ENCODE measurements around the gene FGF18. TPM values are rescaled to one million over a fixed set of nuclear protein-coding genes. Genes with fewer than 3 reads are reported as not detected.

The FGF18 gene
- polyA plus RNA-seq, 1 donor from 2014 or later, result 1.2 TPM

DNA sequence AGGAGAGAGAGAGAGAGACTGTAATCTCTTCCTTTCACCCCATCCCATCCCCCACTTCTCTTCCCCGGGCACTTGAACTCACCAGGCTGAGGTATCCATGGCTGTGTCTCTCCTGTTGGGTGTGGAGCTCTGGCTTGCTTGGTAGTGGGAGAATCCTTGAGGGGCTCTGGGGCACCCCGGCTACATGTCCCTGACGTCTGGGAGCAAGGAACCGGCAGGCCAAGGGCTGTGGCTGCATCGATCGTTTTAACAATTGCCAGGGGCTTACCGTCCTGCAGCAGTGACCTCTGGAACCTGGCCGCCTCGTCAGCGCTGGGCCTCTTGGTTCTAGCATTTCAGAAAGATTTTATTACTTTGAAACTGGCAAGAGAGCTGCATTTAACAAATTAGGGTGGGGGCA is 30.0 kb downstream of the FGF18 start:
- no peak for TF ChIP-seq TAF1 (IDR thresholded peaks at IDR 0.05; ENCODE audit: low read depth)
- no peak for TF ChIP-seq EZH2 (IDR thresholded peaks at IDR 0.05; ENCODE audit: borderline replicate concordance, insufficient read depth, low read length, poor library complexity, severe bottlenecking)
- TF ChIP-seq POLR2AphosphoS5 (IDR thresholded peaks at IDR 0.05), result no peak
- TF ChIP-seq SMC3 (conservative IDR thresholded peaks at IDR 0.05; ENCODE audit: poor library complexity), result no peak
- no peak for TF ChIP-seq EP300 (conservative IDR thresholded peaks at IDR 0.05; ENCODE audit: poor library complexity, severe bottlenecking)
- no peak for TF ChIP-seq RAD21 (conservative IDR thresholded peaks at IDR 0.05)
- TF ChIP-seq, protein P1, sequence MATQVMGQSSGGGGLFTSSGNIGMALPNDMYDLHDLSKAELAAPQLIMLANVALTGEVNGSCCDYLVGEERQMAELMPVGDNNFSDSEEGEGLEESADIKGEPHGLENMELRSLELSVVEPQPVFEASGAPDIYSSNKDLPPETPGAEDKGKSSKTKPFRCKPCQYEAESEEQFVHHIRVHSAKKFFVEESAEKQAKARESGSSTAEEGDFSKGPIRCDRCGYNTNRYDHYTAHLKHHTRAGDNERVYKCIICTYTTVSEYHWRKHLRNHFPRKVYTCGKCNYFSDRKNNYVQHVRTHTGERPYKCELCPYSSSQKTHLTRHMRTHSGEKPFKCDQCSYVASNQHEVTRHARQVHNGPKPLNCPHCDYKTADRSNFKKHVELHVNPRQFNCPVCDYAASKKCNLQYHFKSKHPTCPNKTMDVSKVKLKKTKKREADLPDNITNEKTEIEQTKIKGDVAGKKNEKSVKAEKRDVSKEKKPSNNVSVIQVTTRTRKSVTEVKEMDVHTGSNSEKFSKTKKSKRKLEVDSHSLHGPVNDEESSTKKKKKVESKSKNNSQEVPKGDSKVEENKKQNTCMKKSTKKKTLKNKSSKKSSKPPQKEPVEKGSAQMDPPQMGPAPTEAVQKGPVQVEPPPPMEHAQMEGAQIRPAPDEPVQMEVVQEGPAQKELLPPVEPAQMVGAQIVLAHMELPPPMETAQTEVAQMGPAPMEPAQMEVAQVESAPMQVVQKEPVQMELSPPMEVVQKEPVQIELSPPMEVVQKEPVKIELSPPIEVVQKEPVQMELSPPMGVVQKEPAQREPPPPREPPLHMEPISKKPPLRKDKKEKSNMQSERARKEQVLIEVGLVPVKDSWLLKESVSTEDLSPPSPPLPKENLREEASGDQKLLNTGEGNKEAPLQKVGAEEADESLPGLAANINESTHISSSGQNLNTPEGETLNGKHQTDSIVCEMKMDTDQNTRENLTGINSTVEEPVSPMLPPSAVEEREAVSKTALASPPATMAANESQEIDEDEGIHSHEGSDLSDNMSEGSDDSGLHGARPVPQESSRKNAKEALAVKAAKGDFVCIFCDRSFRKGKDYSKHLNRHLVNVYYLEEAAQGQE (IDR thresholded peaks at IDR 0.05; ENCODE audit: borderline replicate concordance), result no peak
- TF ChIP-seq, protein P2, sequence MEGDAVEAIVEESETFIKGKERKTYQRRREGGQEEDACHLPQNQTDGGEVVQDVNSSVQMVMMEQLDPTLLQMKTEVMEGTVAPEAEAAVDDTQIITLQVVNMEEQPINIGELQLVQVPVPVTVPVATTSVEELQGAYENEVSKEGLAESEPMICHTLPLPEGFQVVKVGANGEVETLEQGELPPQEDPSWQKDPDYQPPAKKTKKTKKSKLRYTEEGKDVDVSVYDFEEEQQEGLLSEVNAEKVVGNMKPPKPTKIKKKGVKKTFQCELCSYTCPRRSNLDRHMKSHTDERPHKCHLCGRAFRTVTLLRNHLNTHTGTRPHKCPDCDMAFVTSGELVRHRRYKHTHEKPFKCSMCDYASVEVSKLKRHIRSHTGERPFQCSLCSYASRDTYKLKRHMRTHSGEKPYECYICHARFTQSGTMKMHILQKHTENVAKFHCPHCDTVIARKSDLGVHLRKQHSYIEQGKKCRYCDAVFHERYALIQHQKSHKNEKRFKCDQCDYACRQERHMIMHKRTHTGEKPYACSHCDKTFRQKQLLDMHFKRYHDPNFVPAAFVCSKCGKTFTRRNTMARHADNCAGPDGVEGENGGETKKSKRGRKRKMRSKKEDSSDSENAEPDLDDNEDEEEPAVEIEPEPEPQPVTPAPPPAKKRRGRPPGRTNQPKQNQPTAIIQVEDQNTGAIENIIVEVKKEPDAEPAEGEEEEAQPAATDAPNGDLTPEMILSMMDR (IDR thresholded peaks at IDR 0.05; ENCODE audit: poor library complexity, severe bottlenecking), result no peak
- no peak for TF ChIP-seq MXI1 (conservative IDR thresholded peaks at IDR 0.05; ENCODE audit: poor library complexity, severe bottlenecking)
- Histone ChIP-seq H2AFZ (ENCODE audit: low read depth, low read length) (no peak overlapping the region), H3F3A (ENCODE audit: insufficient read depth, low read length, poor library complexity, severe bottlenecking) (no peaks in the 10 kb centered on the region), H3K4me2 (ENCODE audit: low read length) (no peak overlapping the region), H3K9me3 (ENCODE audit: low read length) (no peaks in the 10 kb centered on the region), H3K36me3 (ENCODE audit: insufficient read depth, low read length) (no peaks in the 10 kb centered on the region), H3K9me2 (ENCODE audit: insufficient read depth, low read length) (no peaks in the 10 kb centered on the region), H4K20me1 (ENCODE audit: insufficient read depth) (no peaks in the 10 kb centered on the region), H3K27me3 (ENCODE audit: insufficient read depth, low read depth, low read length) (peaks cover 4% of the 10 kb centered on the region), H3K27ac (ENCODE audit: low read length) (no peak overlapping the region), H3K79me2 (replicated peaks; ENCODE audit: insufficient read depth, low read length) (no peaks in the 10 kb centered on the region), H3K9ac (ENCODE audit: low read length) (no peak overlapping the region), H3K4me3 (ENCODE audit: low read length) (no peak overlapping the region)

DNA sequence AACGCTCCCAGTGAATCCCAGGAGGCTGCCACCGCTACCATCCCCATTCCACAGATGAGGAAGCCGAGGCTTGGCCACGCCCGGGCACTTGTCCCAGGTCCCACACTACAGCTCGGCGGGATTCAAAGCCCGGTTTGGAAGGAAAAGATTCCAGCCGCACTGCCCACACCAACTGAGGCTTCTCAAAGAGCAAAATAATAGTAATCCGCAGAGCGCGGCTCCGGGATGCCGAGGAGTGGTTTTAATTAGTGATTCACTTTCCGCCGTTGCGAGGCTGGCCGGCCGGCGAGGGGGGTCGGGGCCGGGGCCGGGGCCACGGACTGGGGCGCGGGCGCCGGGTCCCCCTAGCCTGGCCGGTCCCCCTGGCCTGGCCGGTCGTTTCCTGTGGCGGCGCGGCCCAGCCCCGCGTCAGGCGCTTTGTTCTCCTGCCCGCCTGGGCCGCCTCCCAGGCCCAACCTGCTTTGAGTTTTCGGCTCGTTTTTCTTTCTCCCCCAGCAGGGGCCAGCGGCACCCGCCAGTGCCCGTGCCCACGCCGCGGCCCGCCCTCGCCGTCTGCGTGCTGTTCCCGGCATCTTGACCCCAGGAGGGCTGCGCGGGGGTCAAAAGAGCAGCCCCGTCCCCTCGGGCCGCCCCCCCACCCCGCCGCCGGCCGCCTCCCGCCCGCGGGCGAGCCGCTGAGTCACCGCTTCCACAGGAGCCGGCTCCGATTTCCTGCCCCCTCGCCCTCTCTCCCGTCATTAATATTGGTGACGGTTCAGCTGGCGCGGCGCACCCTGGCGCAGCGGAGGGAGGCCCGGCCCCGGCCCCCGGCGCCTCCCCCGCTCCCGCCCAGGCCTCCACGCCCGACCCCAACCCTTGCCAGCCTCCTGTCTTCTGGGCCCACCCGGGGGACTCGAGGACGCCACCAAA is 31.2 kb downstream of the FGF18 start:
- H3K9me2 ChIP-seq (ENCODE audit: insufficient read depth, low read length), result no peaks in the 10 kb centered on the region
- H4K20me1 ChIP-seq (ENCODE audit: insufficient read depth), result no peaks in the 10 kb centered on the region
- H3K4me2 ChIP-seq (ENCODE audit: low read length), result no peak overlapping the region
- TF ChIP-seq POLR2AphosphoS5 (IDR thresholded peaks at IDR 0.05) (no peak), MXI1 (conservative IDR thresholded peaks at IDR 0.05; ENCODE audit: poor library complexity, severe bottlenecking) (no peak), EZH2 (IDR thresholded peaks at IDR 0.05; ENCODE audit: borderline replicate concordance, insufficient read depth, low read length, poor library complexity, severe bottlenecking) (no peak)
- TF ChIP-seq, protein P2 (IDR thresholded peaks at IDR 0.05; ENCODE audit: poor library complexity, severe bottlenecking), result no peak
- TF ChIP-seq, protein P1 (IDR thresholded peaks at IDR 0.05; ENCODE audit: borderline replicate concordance), result no peak
- no peaks in the 10 kb centered on the region for H3K79me2 ChIP-seq (replicated peaks; ENCODE audit: insufficient read depth, low read length)
- H3K9me3 ChIP-seq (ENCODE audit: low read length), result no peaks in the 10 kb centered on the region
- no peak overlapping the region for H2AFZ ChIP-seq (ENCODE audit: low read depth, low read length)
- H3K27ac ChIP-seq (ENCODE audit: low read length), result no peak overlapping the region
- H3K27me3 ChIP-seq (ENCODE audit: insufficient read depth, low read depth, low read length), result peaks cover 4% of the 10 kb centered on the region
- H3K36me3 ChIP-seq (ENCODE audit: insufficient read depth, low read length), result no peaks in the 10 kb centered on the region
- no peak overlapping the region for H3K4me3 ChIP-seq (ENCODE audit: low read length)
- H3K9ac ChIP-seq (ENCODE audit: low read length), result no peak overlapping the region
- H3F3A ChIP-seq (ENCODE audit: insufficient read depth, low read length, poor library complexity, severe bottlenecking), result no peaks in the 10 kb centered on the region

Data from neural cell (in vitro differentiated cells).